Measurements from ENCODE around the gene PUM1.
"Not testable (repeated sequence)": the region's sequence is repeated elsewhere in the genome, so short reads cannot be mapped to it uniquely, and the experiment has no call there.

Gene PUM1

DNA sequence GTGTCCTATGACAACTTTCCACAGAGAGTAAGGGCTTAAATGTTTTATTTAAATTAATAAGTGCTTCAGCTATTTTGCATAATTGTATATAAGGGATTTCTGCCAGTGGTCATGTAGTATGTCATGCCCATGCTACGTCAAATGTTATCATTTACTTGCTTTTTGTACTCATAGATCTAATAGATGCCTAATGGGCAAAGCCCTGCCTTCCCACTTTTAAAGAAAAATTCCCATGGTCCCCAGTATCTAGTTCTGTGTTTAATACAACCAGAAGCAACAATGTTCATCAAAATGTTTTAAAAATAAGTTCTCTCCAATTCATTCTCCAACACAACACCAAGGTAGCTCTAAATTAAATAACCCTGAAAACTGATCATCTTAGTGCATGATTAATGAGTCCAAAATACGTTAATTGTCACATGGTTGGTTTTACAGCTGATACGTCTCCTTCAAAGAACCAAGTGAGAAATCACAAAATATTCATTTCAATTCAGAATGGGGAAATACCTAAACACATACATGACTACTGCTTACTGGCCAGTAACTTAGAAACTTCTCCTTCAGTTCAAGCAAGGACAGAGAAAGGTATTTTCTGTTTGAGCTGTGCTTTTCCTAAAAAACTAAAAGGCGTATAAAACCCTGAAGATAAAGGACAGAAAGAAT lies 107.8 kb downstream of the PUM1 start:
- no peak for DNase-seq

DNA sequence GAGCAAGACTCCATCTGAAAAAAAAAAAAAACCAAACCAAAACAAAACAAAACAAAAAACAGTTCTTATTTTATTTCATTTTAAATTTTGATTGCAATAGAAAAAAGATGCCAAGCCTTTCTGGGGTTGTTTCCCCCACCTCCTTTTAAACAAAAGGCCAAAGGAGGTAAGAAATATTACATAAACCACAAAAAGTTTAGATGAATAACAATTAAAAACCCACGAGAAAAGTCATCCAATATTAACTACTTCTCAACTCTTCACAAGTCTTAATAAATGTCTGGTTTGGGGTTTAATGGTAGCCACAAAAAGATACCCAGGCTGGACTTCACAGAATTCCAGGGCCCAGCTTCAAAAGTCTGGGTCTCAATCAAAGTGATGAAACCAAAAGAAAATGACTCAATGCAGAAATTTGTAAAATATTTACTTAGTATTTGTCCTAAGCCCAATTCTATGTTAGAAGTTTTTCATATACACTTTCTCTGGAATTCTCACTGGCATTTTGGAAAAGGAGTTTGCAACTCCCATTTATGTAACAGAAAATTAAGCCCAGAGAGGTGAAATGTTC lies 110.0 kb downstream of the PUM1 start:
- no peak for DNase-seq

DNA sequence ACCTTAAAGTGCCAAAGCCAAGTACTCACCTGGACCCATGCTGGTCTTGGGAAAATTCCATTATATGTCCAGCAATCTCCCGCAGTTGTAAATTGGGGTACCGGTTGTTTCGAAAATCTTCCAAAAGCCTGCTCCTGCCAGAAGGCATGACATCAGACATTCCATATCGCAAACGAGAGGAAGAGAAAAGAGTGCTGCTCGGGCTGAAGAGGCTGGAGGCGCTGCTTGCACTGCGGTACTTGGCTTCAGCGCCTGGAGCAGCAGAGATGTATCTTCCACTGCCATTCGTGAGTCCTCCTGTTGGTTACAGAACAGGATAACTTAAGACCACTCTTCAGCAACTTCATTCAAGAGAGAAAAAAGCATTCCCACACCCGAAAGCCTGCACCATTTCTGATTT lies 111.8 kb downstream of the PUM1 start:
- DNase-seq, result no peak

DNA sequence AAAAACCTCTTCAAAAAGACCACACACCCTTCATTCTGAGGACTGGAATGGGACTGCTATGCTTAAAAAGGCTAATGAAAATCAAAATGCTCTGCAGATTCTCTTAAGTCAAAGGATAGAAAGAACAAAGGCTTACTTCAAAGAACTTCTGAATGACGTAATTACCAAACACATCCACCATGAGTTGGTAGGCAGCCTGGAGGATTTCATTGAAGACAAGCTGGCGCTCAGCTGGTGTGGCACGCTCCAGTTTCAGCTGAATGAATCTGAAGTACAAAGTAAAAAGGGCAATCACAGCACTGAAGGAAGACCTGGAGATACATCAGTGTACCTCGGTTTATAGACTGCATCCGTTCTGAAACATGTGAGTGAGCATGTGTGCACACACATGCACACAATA lies 113.4 kb downstream of the PUM1 start:
- DNase-seq, result no peak

DNA sequence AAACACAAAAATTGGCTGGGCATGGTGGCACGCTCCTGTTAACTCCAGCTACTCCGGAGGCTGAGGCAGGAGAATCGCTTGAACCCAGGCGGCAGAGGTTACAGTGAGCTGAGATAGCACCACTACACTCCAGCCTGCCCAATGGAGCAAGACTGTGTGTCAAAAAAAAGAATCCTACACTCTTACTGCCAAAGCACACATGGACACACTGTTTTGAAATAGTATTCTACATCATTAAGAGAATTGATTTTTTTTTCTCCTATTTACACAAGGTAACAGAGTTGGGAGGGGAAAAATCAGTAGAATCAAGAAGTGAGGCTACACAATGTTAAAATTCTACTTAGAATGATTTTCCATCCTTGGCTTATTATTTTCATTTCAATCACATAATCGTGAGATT lies 114.8 kb downstream of the PUM1 start:
- DNase-seq, result no peak

DNA sequence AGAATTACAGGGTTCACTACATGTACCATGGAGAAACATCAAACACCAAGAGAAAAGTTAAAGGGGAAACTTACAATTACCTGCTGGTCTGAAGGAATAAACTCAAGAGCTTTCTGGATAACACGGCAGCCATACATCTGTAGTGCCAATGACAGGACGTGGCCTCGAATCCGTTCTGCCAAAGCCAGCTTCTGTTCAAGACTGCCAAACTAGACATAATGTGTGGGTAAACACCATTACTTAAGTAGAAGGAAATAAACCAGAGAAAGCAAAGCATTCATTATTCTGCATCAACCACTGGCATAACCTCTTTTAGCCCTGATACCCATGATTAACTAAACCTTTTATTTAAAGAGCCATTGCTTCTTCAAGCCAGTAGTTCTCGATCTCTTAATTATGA lies 115.5 kb downstream of the PUM1 start:
- no peak for DNase-seq

DNA sequence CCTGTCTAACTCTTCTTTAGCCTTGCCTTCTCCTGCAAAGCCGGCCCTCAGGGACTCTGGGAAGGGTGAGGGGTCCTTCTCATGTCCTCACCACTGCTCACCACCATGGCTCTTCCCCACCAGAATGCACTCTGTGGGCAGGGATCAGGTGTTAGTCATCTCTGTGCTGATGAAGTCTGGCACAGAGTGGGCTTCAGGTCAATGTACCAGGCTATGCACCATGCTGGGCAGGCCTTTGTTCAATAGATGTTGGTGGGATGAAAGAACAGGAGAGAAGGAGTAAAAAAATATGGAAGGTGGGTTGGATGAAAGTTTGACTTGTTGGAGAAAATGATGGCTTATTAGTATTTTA lies 116.1 kb downstream of the PUM1 start:
- not testable (repeated sequence) for DNase-seq

DNA sequence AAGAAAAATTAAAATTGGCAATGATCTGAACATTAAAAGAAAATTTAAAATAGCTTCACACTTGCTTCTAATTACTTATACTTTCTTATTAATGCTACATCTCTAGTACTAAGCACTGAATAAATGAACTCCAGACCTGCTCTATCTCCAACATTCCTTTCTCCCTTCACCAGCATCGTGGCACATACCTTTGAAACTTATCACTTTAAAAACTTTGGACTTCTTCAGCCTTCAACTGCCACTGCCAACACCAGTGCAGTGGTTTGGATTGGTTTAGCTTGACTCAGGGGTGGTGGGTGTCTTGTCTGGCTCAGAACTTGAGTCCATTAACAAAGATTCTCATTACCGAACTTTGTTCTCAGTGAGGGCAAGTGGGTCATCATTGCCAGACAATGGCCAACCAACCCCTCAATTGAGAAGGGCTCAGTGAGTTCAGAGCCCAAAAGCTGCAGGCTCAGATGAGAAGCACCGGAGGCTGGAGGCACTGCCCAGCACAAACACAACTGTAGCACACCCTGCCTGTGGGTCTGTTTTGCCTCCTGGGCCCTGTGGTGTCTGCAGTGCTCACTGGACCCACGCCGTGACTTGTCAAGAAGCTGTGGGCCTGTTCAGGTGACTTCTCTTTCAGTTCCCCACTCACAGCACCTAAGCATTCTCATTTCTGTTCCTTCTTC lies 116.6 kb downstream of the PUM1 start:
- not testable (repeated sequence) for DNase-seq

DNA sequence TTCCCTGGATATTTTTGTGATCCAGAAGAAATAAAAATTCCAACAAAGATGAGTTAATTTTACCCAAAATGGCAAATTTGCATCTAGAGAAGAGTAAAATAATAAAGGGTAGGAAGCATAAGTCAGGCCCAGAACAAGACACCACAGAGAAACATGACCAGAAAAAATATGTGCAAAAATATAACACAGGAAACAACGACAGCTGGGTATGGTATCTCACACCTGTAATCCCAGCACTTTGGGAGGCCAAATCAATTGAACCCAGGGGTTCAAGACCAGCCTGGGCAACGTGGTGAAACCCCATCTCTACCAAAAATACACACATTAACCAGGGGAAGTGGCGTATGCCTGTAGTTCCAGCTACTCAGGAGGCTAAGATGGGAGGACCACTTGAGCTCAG lies 117.2 kb downstream of the PUM1 start:
- no peak for DNase-seq

DNA sequence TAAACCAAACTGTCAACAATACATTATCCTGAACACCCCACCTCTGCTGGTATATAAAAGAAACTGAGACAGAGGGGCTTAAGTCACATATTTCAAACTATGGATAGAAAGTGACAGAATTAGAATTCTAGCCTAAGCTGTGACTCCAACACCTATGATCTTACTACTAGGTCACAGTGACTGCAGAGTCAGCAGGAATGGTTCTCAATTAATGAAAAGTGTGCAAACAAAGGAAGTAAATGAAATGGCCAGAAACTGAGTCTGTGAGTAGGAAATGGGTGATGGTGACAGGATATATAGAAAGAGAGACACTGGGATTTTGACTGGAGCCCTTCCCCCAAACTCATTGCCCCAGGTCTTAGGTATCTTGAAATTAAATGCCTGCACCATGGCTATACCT lies 118.3 kb downstream of the PUM1 start:
- no peak for DNase-seq

DNA sequence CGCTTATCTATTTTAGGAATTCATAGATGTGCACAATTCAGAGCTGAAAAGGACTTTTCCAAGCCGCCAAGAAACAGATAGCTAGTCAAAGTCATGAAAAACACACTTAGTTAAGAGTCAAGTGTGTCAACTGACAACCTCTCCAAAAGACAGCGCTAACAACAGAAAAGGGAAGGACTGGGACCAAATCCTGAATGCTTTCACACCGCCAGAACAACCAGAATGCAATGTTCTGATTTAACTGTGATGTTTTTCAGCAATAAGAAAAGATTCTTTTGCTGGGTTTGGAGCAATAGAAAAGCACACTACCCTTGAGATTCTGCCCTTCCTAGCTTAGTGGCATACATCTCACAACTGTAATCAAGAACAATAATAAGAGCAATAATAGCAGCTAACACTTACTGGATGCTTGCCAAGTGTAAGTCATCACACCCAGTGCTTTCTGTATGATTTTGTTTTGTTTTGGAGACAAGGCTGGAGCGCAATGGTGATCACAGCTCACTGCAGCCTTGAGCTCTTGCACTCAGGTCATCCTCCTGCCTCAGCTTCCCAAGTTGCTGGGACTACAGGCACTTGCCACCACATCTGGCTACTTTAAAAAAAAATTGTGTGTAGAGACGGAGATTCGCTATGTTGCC lies 123.1 kb downstream of the PUM1 start:
- DNase-seq, result no peak

DNA sequence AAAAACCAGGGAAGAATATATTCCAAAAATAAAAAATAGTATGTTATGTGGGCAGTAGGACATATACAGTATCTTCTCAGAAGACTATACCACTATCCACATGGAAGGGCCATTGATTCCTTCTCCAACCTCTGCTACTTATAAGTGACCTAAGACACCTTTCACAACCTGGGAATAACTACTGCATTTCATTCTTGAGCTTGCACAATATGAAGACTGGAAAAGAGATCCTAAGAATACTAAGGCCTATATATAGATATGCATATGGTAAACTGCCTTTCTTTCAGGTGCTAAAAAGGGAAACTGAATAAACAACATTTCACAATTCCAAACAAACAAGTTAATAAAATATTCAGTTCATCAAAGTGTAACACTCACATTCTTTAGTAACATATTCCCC lies 125.0 kb downstream of the PUM1 start:
- DNase-seq, result no peak

DNA sequence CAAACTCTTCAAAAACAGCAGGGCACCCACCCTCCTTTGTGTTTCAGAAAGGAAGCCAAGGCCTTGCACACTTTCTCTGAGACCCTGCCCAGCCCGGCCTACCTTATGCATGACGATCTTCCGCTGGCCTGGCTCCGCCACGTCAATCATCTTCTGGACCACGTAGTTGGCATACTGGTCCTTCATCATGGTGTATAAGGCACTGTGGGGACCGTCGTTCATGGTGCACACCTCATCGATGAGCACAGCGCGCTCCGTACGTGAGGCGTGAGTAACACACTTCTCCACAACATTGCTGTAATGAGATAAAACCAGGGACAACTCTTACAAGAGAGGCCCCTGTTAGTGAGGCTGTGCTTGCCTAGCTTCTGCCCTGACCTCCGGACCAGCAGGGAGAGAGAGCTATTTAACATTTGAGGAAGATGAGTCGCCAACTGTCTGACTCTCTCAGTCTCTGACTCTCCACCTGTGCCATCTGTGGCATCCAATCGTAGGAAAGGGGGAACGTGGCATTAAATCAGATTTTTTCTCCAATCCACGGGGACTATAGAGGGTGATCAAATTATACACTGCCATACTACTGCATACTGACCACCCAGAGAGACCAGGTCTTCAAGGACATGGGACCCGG lies 128.9 kb downstream of the PUM1 start:
- DNase-seq, result no peak

DNA sequence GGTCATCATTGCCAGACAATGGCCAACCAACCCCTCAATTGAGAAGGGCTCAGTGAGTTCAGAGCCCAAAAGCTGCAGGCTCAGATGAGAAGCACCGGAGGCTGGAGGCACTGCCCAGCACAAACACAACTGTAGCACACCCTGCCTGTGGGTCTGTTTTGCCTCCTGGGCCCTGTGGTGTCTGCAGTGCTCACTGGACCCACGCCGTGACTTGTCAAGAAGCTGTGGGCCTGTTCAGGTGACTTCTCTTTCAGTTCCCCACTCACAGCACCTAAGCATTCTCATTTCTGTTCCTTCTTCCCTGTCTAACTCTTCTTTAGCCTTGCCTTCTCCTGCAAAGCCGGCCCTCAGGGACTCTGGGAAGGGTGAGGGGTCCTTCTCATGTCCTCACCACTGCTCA lies 129.8 kb downstream of the PUM1 start:
- not testable (repeated sequence) for DNase-seq

DNA sequence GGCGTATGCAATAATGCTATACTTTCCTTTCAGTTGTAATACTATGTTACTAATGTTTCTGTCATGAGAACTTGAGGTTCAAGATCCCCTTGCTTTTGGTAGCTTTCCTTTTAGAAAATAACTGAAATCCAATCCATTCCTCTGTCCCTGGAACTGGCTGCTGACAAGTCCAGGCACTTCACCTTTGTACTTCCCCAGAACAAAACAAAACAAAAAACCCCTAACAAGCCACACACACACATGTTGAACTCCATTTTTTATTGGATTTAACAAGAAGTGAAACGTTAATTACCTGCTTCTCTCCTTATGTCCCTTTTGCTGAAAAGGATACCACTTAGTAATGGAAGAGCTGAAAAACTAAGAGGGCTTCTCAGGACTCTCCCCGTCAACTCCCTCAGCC lies 130.9 kb downstream of the PUM1 start:
- DNase-seq, result no peak

DNA sequence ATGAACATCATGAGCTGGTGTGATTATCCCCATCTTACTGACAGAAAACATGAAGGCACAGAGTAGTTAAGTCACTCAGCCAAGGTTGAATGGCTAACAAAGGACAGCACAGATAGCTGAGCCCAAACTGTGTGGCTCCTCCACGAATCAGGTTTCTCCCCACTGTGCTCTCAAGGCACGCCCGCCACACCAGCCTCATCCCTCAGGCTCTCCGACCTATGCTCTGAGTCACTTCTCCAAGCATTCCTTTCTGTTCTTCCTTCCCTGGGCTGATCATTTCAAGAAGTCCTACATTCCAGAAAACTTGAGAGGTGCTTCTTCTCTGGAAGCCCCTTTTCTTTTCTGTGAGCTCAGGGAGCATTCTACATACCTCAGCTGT lies 131.7 kb downstream of the PUM1 start:
- no peak for DNase-seq

DNA sequence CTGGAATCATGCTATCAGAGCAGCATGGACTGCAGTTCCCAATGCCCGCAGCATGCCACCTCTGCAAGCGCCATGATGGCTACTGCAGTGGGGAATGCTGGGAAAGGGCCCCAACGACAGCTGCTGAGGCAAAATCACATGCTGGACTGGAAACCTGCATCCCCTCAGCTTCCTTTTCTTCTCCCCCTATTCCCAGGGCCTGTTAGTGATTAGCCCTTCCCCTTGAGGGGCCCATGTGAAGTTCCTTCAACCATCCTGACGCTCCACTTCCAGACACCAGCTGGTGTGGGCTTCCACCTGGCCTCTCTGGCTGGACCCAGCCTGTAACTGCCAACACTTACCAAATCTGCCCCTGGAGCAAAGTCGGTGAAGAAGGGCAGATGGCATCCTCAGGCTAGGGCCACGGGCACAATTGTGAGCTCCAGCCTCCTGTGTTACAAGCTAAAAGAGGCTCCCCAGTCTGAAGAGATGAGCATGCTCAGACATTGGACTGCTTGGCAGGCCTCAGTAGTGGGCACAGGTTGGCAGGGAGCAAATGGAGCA lies 134.8 kb downstream of the PUM1 start:
- DNase-seq, result no peak

DNA sequence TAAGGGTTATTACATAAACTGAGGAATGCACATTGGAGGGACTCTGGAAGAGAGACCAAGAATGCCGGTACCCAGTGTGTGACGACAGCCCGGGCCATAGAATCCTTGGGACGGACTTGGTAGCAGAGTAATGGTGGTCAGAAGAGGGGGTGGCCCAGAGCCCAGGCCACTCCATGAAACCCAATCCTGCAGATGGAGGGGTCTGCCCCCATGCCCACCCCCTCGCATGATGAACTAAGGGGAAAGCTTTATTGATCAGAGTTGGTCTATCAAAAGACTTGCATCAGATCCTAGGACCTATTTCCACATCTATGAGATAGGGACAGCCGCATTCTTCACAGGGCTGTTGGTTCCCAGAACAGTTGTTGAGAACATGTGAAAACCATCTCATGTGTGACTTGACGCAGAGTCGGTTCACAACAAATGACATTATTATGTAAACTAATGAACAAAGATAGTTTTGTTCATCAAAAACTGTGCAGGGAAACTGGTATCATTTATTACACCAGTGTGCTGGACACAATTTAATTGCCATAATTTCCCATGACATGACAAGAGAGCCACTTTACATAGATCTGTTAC lies 135.5 kb downstream of the PUM1 start:
- DNase-seq, result no peak

DNA sequence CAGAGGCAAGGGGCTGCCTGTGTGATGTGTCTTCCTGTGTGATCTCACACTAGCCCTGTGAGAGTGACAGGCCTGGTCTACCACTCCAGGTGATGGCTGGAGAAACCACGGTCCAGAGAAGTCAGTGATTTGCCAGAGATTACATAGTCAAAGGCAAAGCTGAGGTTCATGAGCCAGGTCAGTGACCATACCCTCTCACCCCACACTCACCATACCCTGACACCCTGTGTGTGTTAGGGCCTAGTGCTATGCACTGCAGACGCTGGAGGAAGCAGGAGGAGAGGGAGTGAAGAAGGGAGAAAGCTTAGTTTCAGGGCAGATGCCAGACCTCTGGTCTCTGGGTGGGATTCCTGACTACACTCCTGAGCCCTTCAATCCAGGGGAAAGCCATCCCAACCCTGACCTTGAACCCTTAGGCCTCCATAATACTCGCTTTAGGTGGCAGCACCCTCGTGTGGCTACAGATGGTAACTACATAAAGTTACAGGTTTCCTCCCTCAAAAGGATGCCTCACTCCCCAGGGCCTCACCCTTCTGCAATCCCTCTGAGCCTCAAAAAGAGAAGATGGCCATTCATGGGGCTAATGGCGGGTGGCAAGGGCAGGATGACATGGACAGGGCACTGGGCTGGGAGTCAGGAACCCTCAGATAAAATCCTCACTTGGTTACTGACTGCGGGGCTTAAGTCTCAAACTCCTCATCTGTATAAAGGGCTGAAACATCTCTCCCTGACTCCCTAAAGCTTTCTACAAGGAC lies 136.2 kb downstream of the PUM1 start:
- peak; percentile 54 for DNase-seq

DNA sequence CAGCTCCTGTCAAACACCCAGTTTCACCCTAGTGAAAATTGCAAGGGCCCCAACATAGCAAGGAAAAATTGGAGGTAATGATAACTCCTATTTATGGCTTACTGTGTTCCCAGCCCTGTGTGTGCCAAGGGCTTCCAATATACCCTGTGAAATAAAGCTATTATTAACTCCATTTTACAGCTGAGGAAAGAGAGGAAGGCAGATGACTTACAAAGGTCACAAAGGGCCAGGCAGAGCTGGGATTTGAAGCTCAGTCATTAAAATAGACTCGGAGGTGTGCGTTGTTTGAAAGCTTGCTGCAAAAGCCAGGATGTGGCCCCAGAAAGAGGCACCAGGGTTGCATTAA lies 136.8 kb downstream of the PUM1 start:
- DNase-seq, result no peak

DNA sequence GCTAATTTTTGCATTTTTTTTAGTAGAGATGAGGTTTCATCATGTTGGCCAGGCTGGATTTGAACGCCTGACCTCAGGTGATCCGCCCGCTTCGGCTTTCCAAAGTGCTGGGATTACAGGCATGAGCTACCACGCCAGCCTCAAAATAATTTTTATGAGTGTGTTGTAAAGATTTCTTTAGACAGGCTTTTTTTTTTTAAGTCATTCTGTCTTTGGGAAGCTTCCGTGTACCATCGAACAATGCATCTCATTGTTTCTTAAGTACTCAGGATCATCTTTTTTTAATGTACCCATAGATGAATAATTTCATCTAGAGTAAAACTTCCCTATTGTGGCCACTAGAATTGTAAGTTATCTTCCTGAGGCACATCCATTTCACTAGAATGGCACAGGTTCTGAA lies 137.3 kb downstream of the PUM1 start:
- no peak for DNase-seq

DNA sequence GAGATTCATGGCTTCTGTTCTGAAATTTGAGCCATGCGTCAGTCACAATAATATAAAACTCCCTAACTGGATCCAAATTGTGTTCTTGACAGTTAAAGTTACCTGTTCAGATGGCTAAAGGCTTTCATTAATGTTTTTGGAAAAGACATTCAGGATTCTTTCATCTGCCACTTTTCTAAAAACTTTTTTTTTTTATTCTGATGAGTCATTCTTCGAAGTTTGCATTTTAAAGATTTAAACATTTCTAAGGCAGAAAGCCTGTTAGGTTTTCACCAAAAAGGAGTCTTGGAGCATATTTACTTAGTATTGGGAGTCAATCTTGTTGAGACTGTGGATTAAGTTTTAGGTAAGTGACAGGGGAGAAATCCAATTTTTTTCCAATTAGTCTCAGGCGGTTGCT lies 138.1 kb downstream of the PUM1 start:
- DNase-seq, result no peak

DNA sequence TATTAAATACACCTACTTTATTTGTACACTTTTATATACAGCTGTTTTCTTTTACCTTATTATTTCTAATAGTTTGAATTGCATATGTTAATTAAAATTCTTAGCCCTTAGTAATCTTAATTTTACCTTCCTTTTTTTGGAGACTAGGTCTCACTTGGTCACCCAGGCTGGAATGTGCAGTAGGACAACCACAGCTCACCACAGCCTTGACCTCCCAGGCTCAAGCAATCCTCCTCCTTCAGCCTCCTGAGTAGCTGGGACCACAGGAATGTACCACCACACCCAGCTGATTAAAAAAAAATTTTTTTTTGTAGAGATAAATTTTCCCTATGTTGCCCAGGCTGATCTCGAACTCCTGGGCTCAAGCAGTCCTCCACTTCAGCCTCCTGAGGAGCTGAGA lies 141.9 kb downstream of the PUM1 start:
- no peak for DNase-seq

All from activated CD4-positive, alpha-beta T cell treated with anti-CD3 and anti-CD28 coated beads, Interleukin-2, amount 50 U/mL, for 16 hours (primary cell).